Erythroblast (primary cell): Measurements from ENCODE around the gene HLF.

Experiments
- DNase-seq, 2 experiments: peaks; one replicate each; lab custom pipeline; 2025; lab: John Stamatoyannopoulos, UW
- GATA1 ChIP-seq: IDR thresholded peaks from 2 replicates; pipeline ENCODE4 v1.6.1; 2011; ENCODE audit warnings: low read depth, mild to moderate bottlenecking, control low read depth, low read length, moderate library complexity
- POLR2A ChIP-seq: IDR thresholded peaks from 2 replicates; pipeline ENCODE4 v1.6.1; 2011; ENCODE audit warnings: mild to moderate bottlenecking, low read length

The HLF gene

GRCh38 chr17:55274355-55275255 lies 9.8 kb downstream of the HLF start:
- no peak for DNase-seq

GRCh38 chr17:55275894-55276804 lies 11.4 kb downstream of the HLF start:
- TF ChIP-seq GATA1: no peak
- TF ChIP-seq POLR2A: no peak
- DNase-seq: no peak

More at GRCh38 chr17:55274355-55275255, 9.8 kb downstream of the HLF start:
- TF ChIP-seq GATA1 (no peak), POLR2A (no peak)

GRCh38 chr17:55278173-55278961 lies 13.6 kb downstream of the HLF start:
- TF ChIP-seq GATA1: no peak
- no peak for TF ChIP-seq POLR2A
- no peak for DNase-seq

- DNase-seq: no peak
- TF ChIP-seq GATA1 (no peak), POLR2A (no peak)
These were observed 14.4 kb downstream of the HLF start for GRCh38 chr17:55279203-55279602.

- TF ChIP-seq GATA1 (no peak), POLR2A (no peak)
- no peak for DNase-seq
These were observed 15.0 kb downstream of the HLF start for GRCh38 chr17:55279788-55280187.

- no peak for DNase-seq
- TF ChIP-seq POLR2A (no peak), GATA1 (no peak)
These were observed 15.5 kb downstream of the HLF start for GRCh38 chr17:55280212-55280611.

GRCh38 chr17:55281649-55282378 lies 17.1 kb downstream of the HLF start:
- DNase-seq: no peak
- no peak for TF ChIP-seq POLR2A
- TF ChIP-seq GATA1: no peak

- TF ChIP-seq GATA1: no peak
- no peak for TF ChIP-seq POLR2A
- no peak for DNase-seq
These were observed 17.6 kb downstream of the HLF start for GRCh38 chr17:55282379-55282702.

GRCh38 chr17:55282741-55283140 lies 18.0 kb downstream of the HLF start:
- TF ChIP-seq GATA1 (no peak), POLR2A (no peak)
- DNase-seq: no peak

GRCh38 chr17:55283256-55283965 lies 18.7 kb downstream of the HLF start:
- no peak for DNase-seq
- TF ChIP-seq POLR2A (no peak), GATA1 (no peak)

- no peak for DNase-seq
- TF ChIP-seq GATA1: no peak
- TF ChIP-seq POLR2A: no peak
These were observed 19.5 kb downstream of the HLF start for GRCh38 chr17:55284001-55284884.
